GM18498 (cell line): ENCODE measurements around the gene ZDHHC11B.
"Not testable (repeated sequence)": the region's sequence is repeated elsewhere in the genome, so short reads cannot be mapped to it uniquely, and the experiment has no call there.

Source experiments
- ATAC-seq: cut with Tn5 transposase; IDR thresholded peaks from one replicate; pipeline ENCODE4 v1.9.1; 2021; ENCODE audit warnings: mild to moderate bottlenecking, moderate library complexity; ENCODE audit not compliant: unreplicated experiment

ZDHHC11B gene

GRCh38 chr5:784428-785177 is at the start of gene ZDHHC11B:
Gene ZDHHC11B (minus strand): TSS chr5:784729. CDS start chr5:766919, 17,810 bp downstream.
- ATAC-seq = peak; percentile 73

DNA sequence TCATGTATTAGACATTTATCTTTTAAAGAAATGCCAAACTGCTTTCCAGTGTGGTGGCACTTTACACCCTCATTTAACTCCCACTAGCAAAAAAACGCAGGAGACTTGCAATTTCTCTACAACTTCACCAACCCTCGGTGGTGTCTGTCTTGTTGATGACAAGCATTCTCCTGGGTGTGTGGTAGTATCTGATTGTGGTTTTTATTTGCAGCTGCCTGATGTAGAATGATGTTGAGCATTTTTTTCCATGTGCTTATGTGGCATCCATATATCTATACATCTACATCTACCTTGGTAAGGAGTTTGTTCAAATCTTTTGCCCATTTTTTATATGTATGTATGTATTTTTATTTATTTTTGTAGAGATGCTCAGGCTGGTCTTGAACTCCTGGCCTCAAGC is 49.5 kb upstream of the ZDHHC11B start:
- ATAC-seq = not testable (repeated sequence)

GRCh38 chr5:828194-828593 is 43.7 kb upstream of the ZDHHC11B start:
- not testable (repeated sequence) for ATAC-seq

DNA sequence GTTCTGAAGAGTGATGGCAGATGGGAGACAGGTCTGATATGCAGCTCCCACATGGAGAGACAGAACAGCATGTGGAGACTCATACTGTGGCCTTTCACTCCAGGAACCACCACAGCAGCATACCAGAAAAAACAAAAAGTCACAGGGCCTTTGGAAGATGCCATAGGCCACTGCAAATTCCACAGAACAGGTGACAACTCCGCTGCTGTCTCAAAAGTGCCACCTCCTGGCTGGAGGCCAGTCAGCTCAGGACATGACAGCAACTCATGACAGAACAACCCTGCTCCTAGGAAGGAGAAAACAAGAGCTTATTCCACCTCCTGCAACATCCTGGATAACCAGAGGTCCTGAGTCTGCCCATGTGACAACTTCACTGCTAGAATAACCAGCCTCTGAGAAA is 41.0 kb upstream of the ZDHHC11B start:
- ATAC-seq = not testable (repeated sequence)

GRCh38 chr5:821504-821903 is 37.0 kb upstream of the ZDHHC11B start:
- no peak for ATAC-seq

DNA sequence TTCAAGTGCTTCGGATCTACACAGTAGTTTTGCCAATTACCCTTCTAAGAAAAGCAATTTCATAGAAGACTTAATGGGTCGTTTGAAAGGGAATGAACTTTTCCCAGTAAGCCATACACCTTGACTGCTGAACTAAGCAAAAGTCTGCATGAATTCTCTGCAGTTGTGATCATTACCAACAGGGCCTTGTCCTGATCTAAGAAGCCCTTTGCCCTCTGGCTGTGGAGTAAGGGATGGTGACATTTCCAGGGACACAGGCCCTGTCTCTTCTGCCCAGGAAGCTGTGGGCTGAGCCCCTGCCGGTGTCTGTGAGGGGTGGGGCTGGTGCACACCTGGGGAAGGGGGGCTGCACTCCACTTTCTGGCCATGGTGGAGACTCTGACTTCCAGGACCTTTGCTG is 35.7 kb upstream of the ZDHHC11B start:
- no peak for ATAC-seq

DNA sequence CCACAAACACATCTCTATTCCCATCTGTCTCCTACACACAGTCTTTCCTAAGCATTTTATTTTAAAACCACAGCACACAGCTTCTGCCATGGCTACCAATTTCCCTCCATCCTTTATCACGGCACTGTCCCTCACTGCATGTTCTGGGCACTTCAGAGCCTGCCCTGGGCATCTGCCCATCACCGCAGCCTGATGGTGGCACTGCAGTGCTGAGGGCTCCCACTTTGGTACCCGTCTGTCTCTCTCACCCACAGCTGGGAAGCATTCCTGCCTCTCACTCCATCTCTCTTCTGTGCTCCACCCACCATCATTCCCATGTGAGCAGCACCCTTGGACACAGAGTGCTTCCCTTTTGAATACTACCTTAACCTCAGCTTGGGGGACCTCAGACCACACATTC is 34.5 kb upstream of the ZDHHC11B start:
- ATAC-seq = no peak

GRCh38 chr5:816176-816575 is 31.6 kb upstream of the ZDHHC11B start:
- no peak for ATAC-seq

GRCh38 chr5:815449-815848 is 30.9 kb upstream of the ZDHHC11B start:
- ATAC-seq = no peak

- ATAC-seq = not testable (repeated sequence)
Measured at GRCh38 chr5:813575-813974, 29.0 kb upstream of the ZDHHC11B start.

- not testable (repeated sequence) for ATAC-seq
Measured at GRCh38 chr5:811384-811783, 26.9 kb upstream of the ZDHHC11B start.

GRCh38 chr5:807719-808514 is 23.4 kb upstream of the ZDHHC11B start:
- not testable (repeated sequence) for ATAC-seq

- no peak for ATAC-seq
Measured at GRCh38 chr5:801472-801871, 16.9 kb upstream of the ZDHHC11B start.

DNA sequence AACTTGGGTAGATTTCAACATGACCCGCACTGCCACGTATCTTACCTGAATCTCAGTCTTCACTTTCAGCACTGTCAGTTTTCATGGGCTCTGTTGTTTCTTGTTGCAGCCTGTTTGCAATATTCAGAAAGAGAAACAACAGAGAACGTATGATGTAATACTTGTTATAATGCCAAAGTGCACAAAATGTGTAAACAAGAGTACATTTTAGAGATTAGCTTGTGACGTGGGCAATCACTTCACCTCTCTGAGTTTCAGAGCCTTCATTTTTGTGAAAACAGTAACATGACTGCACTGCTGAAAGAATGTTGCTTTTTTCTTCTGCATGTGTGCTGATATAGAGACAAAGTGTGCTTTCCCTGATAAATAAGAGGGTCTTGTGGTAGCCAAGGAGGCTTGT is 16.5 kb upstream of the ZDHHC11B start:
- not testable (repeated sequence) for ATAC-seq

- not testable (repeated sequence) for ATAC-seq
Measured at GRCh38 chr5:798505-799138, 14.1 kb upstream of the ZDHHC11B start.

DNA sequence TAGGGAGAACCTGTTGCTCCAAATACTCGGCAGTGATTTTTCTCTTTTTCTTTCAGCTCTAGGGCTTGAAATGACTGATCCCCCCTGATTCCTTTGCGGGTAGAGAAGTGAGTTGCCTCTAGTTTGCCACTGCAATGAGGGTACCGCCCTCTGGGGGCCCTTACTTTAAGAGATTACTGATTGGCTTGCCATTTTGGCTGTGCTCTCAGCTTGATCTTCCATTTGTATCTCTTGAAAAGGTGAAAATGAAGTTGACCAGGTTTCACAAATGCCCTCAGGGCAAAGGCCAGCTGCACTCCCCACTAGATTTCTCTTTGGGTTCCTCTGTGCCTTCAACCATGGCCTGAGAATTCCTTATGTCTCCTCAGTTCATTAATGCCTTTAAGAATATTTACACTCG is 13.5 kb upstream of the ZDHHC11B start:
- not testable (repeated sequence) for ATAC-seq

DNA sequence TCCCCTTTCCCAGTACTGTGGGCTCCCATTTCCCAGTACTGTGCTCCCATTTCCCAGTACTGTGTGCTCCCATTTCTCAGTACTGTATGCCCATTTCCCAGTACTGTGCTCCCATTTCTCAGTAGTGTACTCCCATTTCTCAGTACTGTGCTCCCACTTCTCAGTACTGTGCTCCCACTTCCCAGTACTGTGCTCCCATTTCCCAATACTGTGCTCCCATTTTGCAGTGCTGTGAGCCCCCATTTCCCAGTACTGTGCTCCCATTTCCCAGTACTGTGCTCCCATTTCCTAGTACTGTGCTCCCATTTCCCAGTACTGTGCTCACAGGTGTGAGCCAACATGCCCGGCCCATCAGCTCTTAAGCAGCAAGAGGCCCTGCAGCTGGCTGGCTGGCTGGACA is 11.3 kb upstream of the ZDHHC11B start:
- not testable (repeated sequence) for ATAC-seq

GRCh38 chr5:794948-795347 is 10.4 kb upstream of the ZDHHC11B start:
- not testable (repeated sequence) for ATAC-seq

DNA sequence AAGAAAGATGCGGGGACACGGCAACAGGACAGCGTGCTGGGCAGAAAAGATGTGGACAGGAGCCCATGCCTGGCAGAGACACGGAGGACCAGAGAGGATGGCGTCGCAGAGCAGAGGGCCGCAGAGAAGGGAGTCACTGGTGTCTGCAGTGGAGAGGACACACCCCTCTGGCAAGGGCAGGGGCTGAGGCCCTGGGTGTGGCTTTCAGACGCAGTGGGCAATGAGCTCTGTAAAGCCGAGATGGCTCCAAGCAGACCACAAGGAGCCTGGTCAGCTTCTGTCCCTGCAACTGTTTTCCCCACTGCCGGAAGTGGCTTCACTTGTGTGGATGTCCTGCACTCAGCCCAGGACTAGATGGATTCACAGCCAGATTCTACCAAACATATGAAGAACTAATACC is 4.2 kb upstream of the ZDHHC11B start:
- not testable (repeated sequence) for ATAC-seq

- not testable (repeated sequence) for ATAC-seq
Measured at GRCh38 chr5:787857-788233, 3.3 kb upstream of the ZDHHC11B start.

- not testable (repeated sequence) for ATAC-seq
Measured at GRCh38 chr5:787224-787856, 2.8 kb upstream of the ZDHHC11B start.
